Stimulated activated CD8-positive, alpha-beta memory T cell treated with anti-CD3 and anti-CD28 coated beads, Interleukin-12 subunit alpha, Interleukin-12 subunit beta, amount 100 ng/mL, for 4 hours (primary cell): ENCODE data around the gene XRCC5.
"Not testable (repeated sequence)": the region's sequence is repeated elsewhere in the genome, so short reads cannot be mapped to it uniquely, and the experiment has no call there.

Source experiments
- DNase-seq: peaks from one replicate; pipeline ENCODE4 v3.0.0-alpha.2; 2020; ENCODE audit warnings: low read depth

XRCC5 gene

DNA sequence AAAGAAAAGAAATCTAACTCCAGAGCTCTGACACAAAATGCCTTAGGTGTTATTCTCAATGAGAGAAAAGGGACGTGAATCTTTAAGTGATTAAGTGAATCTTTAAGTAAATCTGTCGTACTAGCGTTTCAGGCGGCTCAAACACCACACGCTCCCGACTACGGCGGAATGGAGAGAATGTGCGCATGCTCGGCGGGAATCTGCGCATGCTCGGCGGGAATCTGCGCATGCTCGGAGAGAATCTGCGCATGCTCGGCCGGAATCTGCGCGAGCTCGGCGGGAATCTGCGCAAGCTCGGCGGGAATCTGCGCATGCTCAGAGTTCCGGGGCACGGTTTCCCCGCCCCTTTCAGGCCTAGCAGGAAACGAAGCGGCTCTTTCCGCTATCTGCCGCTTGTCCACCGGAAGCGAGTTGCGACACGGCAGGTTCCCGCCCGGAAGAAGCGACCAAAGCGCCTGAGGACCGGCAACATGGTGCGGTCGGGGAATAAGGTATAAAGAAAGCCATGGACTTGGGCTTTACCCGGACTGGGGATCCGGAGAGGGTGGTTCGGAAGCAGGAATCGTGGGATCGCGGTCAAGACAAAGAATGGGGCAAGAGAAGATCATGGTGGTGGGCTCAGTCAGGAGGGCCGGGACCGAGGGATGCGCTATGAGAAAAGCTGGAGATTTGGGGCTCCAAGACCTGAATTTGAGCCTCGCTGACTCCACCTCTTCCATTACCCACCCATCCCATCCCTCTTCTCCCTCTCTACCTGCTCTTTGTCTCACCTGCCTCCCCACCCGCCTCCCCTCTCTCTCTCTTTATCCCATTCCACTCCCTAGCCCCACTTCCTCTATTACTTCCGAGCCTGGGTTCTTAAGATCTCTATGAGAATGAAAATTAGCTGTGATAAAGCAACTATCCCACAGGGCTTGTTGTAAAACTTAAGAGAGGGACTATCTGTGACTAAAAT is at the start of gene XRCC5:
TSS of gene XRCC5 (plus strand) at position 382 of the 955 bp plus-strand sequence. CDS start at position 471, 89 bp downstream.
- peak; percentile 97 for DNase-seq

DNA sequence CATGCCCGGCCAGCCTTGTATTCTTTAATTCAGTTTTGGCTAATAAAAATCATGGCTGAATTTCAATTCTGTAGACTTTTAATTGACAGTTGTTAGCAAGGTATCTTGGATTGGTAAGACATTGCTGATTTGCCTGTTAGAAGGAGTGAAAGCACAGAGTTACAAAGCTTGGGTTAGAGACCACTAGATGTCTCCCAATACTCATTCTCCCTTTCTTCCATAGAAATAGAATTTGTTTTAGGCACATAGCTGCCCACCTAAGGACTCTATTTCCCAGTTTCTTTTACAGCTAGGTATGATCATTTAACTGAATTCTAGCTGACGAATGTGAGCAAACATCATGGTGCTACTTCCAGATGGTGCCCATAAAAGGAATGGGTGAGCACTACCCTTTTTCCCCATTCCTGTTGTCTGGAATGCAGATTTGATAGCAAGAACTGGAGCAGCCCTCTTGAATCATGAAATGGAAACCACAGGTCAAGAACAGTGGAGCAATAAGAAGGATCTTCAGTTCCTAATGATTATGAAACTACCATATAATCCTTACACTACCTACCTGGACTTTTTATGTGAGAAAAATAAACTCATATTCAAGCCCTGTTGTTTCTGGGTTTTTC is 45.0 kb upstream of the XRCC5 start:
- DNase-seq, result no peak

DNA sequence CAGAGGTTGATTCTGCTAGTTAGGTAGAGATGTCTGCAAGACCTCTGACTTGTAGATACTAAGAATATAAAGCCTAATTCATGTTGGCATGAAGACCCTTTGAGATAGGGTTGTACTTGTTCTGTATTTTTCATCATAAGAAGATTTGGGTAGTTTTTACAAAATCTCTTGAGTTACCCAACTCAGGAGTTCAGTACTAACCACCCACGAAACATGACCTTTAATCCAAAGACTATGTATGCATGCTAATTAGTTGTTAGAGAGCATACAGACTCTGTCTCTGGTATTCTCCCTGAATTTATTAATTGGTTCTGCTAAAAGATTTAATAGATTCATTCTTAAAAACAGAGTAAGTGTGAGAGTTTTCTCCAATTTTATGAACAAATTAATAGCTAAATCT is 44.5 kb upstream of the XRCC5 start:
- DNase-seq, result no peak

DNA sequence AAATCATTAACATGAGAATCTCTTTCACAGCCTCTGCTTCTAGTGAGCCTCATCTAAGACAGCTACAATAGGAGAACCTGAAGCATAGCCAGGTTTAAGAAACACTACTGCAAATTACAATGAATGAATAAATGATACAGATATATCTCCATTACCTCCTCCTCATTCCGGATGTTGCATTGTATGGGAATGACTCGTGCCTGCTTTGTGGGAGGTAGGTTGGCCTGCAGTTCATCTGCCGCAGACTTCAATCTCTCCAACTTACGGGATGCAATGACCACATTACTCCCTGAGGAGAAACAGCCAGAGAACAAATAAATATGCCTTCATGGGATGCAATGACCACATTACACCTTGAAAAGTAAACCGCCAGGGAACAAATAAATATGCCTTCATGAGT is 42.9 kb upstream of the XRCC5 start:
- no peak for DNase-seq

DNA sequence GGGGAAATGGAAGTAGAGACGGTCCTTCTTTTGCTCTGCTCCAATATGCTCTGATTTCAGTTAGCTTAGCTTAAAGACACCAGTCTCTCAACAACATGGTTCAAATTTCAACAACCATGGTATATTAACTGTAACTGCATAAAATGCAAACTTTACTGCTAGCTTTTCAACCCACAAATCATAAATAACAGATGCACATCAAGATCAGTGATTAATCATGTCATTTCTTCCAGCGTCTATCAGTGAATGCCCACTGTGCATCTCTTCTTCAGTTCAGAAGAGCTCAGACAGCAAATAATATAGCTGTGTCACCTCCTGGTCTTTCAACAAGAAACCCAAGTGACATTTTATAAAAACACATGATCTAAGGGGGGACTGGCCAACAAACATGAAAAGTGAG is 40.1 kb upstream of the XRCC5 start:
- no peak for DNase-seq

DNA sequence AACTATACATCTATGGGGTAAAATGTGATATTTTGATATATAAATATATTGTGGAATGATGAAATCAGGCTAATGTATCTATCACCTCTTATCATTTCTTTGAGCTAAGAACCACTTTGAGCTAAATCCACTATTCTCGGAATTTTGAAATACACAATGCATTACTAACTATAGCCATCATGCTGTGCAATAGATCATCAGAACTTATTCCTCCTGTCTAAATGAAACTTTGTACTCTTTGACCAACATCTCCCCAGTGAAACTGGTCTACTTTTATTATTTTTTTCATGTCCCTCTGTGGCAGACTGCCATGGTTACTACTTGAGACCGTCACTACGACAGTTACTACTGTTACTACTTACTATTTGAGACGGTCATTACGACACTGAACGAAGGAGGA is 39.0 kb upstream of the XRCC5 start:
- no peak for DNase-seq

DNA sequence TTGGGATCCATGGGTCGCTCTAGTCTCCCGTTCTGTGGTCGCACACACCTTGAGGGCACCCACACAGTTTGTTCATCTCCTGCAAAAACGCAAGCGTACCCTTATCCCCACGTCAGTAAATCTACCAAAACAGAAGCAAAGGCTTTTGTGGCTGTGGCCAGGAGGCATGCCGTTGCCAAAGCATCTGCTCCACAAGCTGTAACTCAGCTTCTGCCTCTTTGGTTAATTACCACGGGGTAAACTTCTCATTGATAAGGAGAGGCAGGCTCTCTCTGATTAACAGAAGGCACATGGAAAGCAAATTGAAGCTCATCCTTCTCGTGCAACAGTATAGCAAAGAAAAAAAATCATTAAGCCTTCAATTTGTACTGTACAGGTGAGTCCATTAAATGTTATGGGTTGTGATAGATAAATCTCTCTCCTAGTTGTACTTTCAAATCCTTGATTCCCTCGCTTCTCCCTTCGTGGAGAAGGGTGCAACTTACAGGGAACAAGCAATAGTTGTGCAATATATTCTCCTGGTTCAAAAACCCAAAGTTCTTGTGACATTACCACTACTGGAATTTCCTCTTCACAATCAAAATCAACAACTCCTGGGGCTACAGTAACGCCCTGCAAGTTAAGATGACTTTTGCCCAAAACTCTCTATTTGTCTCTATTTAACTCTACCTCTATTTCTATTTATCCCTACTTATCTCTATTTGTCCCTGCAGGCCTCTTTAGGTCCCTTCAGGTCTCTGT is 37.9 kb upstream of the XRCC5 start:
- DNase-seq, result no peak

DNA sequence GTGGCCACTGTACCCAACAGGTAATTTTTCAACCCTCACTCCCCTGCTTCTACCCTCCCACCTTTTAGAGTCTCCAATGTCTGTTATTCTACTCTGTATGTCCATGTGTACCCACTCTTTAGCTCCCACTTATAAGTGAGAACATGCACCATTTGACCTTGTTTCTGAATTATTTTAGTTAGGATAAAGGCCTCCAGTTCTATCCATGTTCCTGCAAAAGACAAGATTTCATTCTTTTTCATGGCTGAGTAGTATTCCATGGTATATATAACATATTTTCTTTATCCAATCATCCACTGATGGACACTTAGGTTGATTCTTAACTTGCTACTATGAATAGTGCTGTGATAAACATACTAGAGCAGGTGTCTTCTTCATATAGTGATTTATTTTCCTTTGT is 36.7 kb upstream of the XRCC5 start:
- DNase-seq, result no peak

DNA sequence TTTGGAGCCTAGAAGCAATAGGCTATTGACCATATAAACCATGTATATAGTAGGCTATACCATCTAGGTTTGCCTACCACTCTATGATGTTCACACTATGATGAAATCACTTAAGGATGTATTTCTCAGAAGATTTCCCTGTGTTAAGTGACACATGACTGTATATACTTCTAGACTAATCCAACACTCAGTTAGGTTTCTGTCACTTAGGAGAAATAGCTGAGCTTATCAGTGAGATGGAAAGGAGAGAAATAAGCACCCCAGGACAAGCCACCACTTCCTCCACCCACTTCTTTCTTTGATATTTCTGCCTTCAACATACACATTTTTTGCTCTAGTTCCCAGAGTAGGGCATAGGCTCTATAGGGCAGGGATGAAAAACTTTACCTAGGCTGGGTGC is 35.4 kb upstream of the XRCC5 start:
- DNase-seq, result no peak

DNA sequence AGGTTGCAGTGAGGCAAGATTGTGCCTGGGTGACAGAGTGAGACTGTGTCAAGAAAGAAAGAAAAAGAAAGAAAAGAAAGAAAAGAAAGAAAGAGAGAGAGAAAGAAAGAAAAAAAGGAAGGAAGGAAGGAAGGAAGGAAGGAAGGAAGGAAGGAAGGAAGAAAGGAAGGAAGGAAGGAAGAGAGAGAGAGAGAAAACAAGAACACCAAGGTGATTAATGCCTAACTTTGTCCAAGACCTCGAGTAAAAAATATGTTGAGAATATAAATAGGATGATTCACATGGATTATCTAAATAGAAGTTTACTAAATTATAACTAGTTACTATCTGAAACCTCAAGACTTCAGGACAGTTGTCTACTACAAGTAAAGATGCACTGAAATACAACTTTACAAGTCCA is 34.8 kb upstream of the XRCC5 start:
- no peak for DNase-seq

DNA sequence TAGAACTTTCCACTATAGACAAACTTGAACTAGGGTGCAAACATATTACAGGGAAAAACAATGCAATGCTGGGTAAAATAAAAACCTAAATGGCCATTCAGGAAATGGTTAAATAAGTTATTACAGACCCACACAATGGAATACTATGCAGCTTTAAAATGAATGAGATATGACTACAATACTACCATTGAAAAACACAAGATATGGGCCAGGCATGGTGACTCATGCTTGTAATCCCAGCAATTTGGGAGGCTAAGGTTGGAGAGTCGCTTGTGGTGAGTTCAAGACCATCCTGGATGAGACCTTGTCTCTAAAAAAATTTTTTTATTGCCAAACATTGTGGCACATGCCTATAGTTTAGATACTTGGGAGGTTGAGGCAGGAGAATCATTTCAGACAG is 34.4 kb upstream of the XRCC5 start:
- no peak for DNase-seq

DNA sequence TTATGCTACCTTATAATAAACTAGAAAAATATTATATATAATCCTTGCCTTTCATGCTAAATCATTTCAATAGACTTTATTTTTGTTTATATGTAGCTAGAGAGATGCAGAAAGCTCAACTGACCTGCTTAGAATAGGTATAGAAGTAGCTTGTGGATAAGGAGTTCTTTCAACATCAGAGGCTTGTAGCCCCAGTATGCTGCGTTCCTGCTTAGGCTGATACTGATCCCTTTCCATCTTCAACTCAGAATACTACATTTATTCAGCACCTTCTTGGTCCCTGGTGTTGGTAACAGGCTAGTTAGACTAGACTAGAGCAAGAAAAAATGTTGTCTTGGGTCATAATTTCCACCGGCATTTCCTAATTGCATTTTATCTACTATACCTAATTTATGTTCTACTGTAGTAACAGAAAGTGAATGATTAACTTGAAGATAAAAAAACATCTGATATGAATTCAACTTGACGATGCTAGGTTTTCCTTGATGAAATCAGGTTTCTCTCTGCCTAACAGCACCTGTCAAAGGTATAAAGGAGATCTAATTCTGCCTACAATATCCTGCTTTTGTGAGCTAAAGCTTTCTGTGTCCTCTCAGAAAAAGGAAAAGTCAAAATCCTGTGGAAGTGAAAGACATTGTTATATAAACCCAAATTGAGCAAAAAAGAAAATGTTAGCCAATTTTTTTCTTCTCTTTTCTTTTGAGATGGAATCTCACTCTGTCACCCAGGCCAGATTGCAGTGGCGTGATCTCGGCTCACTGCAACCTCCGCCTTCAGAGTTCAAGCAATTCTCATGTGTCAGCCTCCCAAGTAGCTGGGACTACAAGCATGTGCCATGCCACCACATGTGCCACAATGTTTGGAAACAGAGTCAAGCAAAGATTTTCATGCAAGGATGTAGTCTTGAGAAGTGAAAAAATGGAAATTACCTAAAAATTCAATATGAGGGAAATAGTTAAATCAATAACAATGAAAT is 33.4 kb upstream of the XRCC5 start:
- no peak for DNase-seq

DNA sequence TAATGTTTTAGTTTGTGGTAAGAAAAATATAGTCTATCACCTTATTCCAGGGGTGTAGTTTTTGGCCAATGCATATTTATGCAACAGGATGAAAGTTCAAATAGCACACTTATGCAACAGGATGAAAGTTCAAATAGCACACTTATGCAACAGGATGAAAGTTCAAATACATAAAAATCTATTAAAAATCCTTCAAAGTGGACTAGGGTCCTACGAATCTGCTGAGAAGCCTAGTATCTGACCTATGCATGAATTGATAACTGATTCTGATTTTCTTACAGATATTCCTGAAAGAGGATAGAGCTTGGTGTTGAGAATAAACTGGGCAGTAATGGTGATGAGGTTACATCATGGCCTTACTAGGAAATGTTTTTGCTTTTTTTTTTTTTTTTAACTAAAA is 30.4 kb upstream of the XRCC5 start:
- DNase-seq, result no peak

DNA sequence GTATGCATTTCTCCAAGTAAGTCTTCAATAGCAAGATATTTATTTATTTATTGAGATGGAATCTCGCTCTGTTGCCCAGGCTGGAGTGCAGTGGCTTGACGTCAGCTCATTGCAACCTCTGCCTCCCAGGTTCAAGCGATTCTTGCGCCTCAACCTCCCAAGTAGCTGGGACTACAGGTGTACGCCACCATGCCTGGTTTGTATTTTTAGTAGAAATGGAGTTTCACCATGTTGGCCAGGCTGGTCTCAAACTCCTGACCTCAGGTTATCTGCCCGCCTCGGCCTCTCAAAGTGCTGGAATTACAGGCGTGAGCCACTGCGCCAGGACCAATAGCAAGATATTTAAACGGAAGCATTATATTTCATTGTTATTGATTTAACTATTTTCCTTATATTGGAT is 29.1 kb upstream of the XRCC5 start:
- DNase-seq, result not testable (repeated sequence)

DNA sequence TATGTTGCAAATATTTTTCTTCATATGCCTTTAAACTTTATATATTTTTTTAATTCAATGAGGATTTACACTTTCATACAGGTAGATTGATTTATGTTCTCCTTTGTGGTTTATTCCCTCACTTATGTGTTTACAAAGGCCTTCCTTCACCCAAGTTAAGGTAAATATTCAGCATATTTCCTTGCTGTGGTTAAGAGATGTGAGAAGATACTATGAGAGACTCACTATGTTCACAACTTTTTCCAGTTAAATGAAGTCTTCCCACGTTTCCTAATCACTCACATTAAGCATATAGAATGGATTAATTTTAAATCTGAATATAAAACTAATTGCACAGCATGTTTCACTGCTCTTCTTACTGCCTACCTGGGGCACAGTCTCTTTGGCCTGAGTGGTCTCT is 28.1 kb upstream of the XRCC5 start:
- DNase-seq, result no peak

DNA sequence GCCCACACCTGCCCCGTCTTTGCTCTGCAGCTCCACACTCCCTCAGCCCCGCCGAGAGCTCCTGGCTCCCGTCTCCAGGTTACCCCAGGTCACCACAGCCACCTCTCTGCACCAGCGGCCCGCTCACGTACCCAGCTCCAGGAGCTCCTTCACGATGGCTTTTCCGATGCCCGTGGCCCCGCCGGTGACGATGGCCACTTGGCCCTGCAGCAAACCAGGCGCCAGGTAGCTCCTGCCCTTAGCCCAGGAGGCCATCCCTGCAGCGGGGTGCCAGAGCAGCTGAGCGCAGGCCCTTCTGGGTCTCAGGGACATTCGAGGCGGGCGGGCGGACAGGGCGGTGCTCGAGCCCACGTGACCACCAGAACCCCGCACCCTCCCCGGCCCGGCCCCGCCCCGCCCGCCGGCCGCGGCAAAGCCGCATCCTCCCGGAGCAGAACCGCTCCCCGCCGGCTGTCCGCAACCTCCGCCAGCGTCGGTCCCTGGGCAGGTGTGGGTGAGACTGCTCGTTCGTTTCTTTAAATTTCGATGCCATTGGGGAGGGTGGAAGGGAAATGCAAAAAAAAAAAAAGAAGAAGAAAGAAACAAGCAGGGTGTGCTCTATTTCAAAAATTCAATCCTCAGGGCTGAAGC is 27.5 kb upstream of the XRCC5 start, which contains the start of the genes PECR and TMEM169:
TSS of gene PECR (minus strand) at position 323 of the 630 bp plus-strand sequence. CDS start at position 255, 68 bp downstream.
TSS of gene TMEM169 (plus strand) at position 433 of the 630 bp plus-strand sequence. CDS start 14,045 bp downstream, outside the sequence.
- peak; percentile 58 for DNase-seq

DNA sequence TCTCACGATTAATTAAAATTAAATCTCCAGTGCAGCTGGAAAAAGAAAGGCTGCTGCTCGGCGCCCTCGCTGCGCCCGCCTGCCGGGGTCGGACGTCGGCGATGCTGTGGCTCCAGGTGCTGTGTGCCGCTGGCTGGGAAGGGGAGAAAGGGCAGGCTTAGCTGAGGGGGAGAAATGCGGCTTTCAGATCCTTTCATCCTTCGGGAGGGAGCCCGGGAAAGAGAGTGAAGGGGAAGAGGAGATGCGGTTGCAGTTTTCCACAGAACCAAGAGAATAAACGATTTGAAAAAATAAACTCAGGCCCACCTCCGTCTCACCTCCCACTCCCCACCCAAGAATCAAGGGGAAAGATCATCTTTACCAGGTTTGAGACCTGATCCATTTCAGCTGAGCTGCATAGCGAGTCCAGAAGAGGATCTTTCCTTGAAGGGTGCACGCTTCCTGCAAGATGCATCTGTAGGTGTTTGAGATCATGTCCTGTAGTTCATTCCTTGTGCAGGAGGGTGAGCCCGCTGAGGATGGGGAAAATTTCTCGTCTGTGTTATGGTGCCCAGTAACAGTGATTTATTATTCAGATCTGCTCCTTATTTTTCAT is 26.9 kb upstream of the XRCC5 start:
- no peak for DNase-seq

DNA sequence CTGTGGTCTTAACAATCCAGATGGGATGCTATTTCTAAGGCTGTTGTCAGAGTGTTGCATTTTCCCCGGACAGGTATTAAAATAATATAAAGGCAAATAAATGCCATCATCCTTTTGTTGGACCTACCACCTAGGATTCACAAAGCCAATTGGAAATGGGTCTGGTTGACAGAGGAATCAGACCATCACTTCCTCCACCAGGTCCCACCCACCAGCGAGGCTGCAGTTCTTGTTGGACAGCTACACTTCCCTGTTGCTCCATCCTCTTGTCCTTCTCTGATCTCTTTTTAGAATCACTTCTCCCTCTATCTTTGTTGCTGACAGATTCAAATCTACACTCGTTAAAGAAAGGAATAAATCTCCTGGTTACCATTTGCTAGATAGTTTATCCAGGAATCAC is 26.3 kb upstream of the XRCC5 start:
- DNase-seq, result no peak

DNA sequence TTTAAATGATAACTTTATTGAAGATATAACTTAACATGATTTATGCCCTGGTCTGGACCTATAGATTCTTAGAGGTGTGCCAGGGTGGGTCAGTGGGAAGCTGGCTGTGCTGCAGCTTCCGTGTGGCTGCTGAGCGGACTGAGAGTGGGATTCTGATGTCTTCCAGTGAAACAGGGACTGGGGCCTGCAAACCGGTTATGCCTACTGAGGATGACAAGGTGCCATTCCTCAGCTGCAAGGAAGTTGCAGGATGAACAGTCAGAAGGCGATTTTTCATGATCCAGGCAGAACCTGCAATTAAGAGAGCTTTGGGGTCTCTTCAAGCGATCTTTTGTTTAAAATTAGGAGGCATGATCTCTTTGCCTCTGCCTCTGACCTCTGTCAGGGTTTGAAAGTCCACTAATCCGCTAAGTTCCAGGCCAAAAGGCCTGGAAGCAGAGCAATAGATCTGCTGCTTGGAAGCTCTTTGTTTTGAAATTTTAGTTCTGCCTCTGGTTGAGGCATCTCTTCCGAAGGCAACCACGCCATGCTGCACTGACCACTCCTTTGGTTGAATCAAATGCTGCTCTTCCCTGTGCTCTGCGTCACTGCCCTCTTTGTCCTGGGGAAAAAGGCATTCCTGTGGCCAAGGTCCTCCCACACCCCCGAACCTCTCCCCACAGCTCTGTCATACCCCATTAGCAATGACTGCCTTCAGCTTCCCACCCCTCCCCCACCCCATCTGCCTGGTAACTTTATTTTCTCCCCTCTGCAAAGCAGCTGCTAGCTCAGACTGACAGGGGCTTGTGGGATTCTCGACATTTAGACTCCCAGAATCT is 25.5 kb upstream of the XRCC5 start:
- DNase-seq, result no peak

DNA sequence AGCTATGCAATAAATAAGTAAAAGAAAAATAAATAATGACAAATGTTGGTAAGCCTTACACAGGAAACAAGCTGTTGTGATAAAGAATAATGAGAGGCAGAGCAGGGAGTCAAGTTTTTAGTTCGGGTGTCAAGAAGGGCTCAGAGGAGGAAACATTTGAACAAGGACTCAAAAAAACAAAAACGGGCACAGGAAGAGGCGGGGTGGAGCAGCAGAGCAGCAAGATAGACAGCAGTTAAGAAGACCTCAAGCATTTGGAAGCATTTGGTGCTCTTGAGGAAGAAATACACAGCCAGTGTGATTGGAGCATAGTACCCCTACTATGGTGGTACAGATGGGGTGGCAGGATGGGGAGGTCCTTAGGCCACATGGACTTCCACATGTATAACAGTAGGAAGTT is 24.6 kb upstream of the XRCC5 start:
- DNase-seq, result no peak
